HFFc6 (cell line): ENCODE results near the gene RNF215. TPM values are rescaled to one million over a fixed set of nuclear protein-coding genes. Genes with fewer than 3 reads are reported as not detected.

ENCODE experiments used
- DNase-seq: peaks from one replicate; pipeline ENCODE4 v3.0.0-alpha.2; 2018
- H3K27ac Mint-ChIP-seq: 2 replicates; pipeline ENCODE4 v1.8.0; 2020; ENCODE audit warnings: mild to moderate bottlenecking, mixed read lengths
- H3K27me3 Mint-ChIP-seq: 2 replicates; pipeline ENCODE4 v1.8.0; 2021; ENCODE audit warnings: mild to moderate bottlenecking, moderate library complexity, mixed read lengths; ENCODE audit not compliant: insufficient read depth
- H3K36me3 Mint-ChIP-seq: 2 replicates; pipeline ENCODE4 v1.8.0; 2021; ENCODE audit warnings: low read depth, mixed read lengths
- H3K4me1 Mint-ChIP-seq: 2 replicates; pipeline ENCODE4 v1.8.0; 2020; ENCODE audit warnings: low read depth, mixed read lengths
- H3K4me3 Mint-ChIP-seq: 2 replicates; pipeline ENCODE4 v1.8.0; 2020; ENCODE audit warnings: mild to moderate bottlenecking, moderate library complexity, mixed read lengths
- H3K9me3 Mint-ChIP-seq: 2 replicates; pipeline ENCODE4 v1.8.0; 2020; ENCODE audit warnings: mild to moderate bottlenecking, mixed read lengths
- total RNA-seq, 6 experiments: library from RNA; stranded (reverse); fragmentation: NEBNext Ultra II Directional; extraction: Animal tissue kit (Norgen Biotek cat#: 25700); gene quantifications; 2 replicates in 1 of 6; 3 replicates in 5 of 6; pipeline ENCODE4 v1.2.3, GENCODE V29; 2021
- TF ChIP-seq, protein P1 (sequence below): fragments of 200-600 bp; sonication (generic); IDR thresholded peaks from 2 replicates; pipeline ENCODE4 v1.5.0; 2021; ENCODE audit warnings: antibody characterized with exemption, mild to moderate bottlenecking

The RNF215 gene
- total RNA-seq, 6 experiments from 2014 or later = 12.7 to 18.9 (median 15.3) TPM

DNA sequence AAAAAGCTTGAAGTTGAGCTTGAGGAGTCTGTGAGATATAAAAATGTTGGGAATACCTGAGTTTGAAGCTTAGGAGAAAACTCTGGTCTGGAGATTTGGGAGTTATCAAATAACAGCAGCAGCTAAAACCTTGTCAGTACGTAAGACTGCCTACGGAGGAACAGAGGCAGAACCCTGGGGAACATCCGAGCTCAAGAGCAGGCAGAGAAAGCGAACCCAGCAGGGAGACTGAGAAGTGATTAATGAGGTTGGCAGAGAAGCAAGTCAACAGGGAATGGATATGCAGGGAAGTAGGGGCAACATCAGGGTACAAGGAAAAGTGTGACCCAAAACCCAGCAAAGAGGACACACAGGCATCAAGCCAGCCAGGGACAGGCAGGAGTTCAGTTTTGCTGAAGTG, 25.8 kb upstream of the RNF215 start:
- Mint-ChIP-seq H3K27ac (peak overlapping the region; percentile 59; the same call in 1 of the 2 replicates), H3K36me3 (peaks cover 48% of the 10 kb centered on the region), H3K4me1 (peaks cover 62% of the 10 kb centered on the region), H3K4me3 (no peak overlapping the region), H3K9me3 (no peaks in the 10 kb centered on the region), H3K27me3 (peaks cover 2% of the 10 kb centered on the region)
- TF ChIP-seq, protein P1, sequence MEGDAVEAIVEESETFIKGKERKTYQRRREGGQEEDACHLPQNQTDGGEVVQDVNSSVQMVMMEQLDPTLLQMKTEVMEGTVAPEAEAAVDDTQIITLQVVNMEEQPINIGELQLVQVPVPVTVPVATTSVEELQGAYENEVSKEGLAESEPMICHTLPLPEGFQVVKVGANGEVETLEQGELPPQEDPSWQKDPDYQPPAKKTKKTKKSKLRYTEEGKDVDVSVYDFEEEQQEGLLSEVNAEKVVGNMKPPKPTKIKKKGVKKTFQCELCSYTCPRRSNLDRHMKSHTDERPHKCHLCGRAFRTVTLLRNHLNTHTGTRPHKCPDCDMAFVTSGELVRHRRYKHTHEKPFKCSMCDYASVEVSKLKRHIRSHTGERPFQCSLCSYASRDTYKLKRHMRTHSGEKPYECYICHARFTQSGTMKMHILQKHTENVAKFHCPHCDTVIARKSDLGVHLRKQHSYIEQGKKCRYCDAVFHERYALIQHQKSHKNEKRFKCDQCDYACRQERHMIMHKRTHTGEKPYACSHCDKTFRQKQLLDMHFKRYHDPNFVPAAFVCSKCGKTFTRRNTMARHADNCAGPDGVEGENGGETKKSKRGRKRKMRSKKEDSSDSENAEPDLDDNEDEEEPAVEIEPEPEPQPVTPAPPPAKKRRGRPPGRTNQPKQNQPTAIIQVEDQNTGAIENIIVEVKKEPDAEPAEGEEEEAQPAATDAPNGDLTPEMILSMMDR = no peak
- no peak for DNase-seq

GRCh38 chr22:30411780-30412179, 24.6 kb upstream of the RNF215 start:
- Mint-ChIP-seq H3K36me3 (peaks cover 44% of the 10 kb centered on the region), H3K27ac (peak overlapping the region; percentile 39; the same call in 1 of the 2 replicates), H3K9me3 (no peaks in the 10 kb centered on the region), H3K27me3 (peaks cover 2% of the 10 kb centered on the region), H3K4me1 (peaks cover 61% of the 10 kb centered on the region), H3K4me3 (no peak overlapping the region)
- no peak for DNase-seq
- TF ChIP-seq, protein P1 = no peak

DNA sequence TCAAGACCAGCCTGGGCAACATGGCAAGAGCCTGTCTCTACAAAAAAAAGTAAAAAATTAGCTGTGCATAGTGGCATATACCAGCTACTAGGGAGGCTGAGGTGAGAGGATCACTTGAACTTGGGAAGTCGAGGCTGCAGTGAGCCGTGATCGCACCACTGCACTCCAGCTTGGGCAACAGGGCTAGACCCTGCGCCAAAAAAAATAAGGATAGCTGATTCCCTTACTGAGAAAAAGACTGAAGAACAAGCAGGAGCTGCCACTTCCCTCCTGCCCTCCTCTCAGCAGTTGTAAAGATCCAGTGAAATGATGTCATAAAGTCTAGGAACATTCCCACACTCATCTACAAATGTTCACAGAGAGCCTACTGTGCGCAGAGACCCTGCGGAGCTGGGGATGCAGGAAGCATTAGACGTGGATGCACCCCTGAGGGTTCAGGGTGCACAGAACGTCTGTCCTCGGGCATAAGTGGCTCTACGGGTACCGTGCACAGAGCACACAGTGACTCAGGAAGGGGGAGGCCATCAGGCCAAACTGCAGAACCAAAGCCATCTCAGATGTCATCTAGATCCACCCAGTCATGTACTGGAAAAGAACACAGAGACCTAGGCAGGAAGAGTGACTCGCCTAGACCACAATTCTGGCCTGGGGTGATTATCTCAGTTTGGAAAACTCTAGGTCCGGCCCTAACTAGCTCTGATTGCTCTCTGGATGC, 21.3 kb upstream of the RNF215 start:
- TF ChIP-seq, protein P1 = no peak
- peak; percentile 93 for DNase-seq
- Mint-ChIP-seq H3K27me3 (peaks cover 2% of the 10 kb centered on the region), H3K4me1 (peaks cover 33% of the 10 kb centered on the region), H3K9me3 (no peaks in the 10 kb centered on the region), H3K27ac (peak overlapping the region; percentile 93), H3K36me3 (peaks cover 33% of the 10 kb centered on the region), H3K4me3 (peak overlapping the region; percentile 35)

DNA sequence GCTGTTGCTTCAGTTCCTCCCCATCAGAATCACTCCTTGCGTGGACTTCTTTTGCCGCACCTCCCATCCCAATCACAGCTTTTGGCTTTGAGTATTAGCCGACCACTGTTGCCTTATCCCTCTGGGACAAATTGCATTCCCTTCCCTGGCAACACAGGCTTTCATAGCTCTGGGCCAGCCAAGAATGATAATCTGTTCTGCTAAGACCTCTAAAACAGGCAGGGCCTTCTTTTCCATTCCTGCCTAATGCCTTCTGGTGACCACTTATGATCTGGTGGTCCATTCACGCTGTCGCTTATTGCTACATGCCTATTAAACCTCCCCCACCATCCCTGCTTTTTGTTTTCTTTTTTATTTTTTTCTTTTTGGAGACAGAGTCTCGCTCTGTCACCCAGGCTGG, 19.2 kb upstream of the RNF215 start:
- no peak for DNase-seq
- Mint-ChIP-seq H3K27me3 (peaks cover 2% of the 10 kb centered on the region), H3K4me1 (peaks cover 24% of the 10 kb centered on the region), H3K9me3 (no peaks in the 10 kb centered on the region), H3K4me3 (no peak overlapping the region), H3K27ac (no peak overlapping the region), H3K36me3 (peaks cover 16% of the 10 kb centered on the region)
- TF ChIP-seq, protein P1 = no peak

DNA sequence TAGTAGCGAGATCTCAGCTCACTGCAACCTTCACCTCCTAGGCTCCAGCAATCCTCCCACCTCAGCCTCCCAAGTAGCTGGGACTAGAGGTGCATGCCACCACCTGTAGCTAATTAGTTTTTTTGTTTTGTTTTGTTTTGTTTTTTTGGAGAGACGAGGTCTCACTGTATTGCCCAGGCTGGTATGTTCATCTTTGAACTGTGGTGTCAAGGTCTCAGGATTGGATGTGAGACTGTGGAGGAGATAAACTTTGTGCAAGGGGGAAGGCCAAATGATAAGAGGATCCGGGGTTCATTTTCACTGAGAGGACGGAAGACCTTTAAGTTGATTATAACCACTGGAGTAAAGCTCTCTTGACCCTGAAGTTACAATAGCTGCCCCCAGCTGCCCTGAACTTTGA, 18.5 kb upstream of the RNF215 start:
- Mint-ChIP-seq H3K27ac (peak overlapping the region; percentile 16; the same call in 1 of the 2 replicates), H3K27me3 (peaks cover 2% of the 10 kb centered on the region), H3K9me3 (no peaks in the 10 kb centered on the region), H3K36me3 (peaks cover 10% of the 10 kb centered on the region), H3K4me1 (peaks cover 24% of the 10 kb centered on the region), H3K4me3 (no peak overlapping the region)
- TF ChIP-seq, protein P1 = no peak
- no peak for DNase-seq
